Ovary (tissue), 9 donors: ENCODE results near the gene MPPED2. TPM values are rescaled to one million over a fixed set of nuclear protein-coding genes. Genes with fewer than 3 reads are reported as not detected.

ENCODE experiments used
- DNase-seq, 5 donors: peaks; one replicate each; pipeline ENCODE4 v3.0.0-alpha.2; 2019 to 2020
- H3K27ac ChIP-seq, 2 donors: fragments of 200-600 bp; one replicate each; pipeline versions ENCODE4 v1.5.1 to v1.8.0; 2019 to 2022
- H3K27me3 ChIP-seq: fragments of 200-600 bp; one replicate; pipeline ENCODE4 v1.8.0; 2022
- H3K36me3 ChIP-seq: fragments of 200-600 bp; sonication (generic); one replicate; pipeline ENCODE4 v1.5.1; 2019
- H3K4me1 ChIP-seq: one replicate; pipeline ENCODE4 v1.8.1; 2013; ENCODE audit warnings: mild to moderate bottlenecking, moderate library complexity; ENCODE audit not compliant: insufficient read depth
- H3K4me3 ChIP-seq: fragments of 200-600 bp; sonication (generic); one replicate; pipeline ENCODE4 v1.5.1; 2017
- H3K9me3 ChIP-seq, 2 donors: fragments of 200-600 bp in 1 of 2; sonication (generic) in 1 of 2; one replicate each; pipeline versions ENCODE4 v1.5.1 to v1.8.1; 2013 to 2019; ENCODE audit warnings: mild to moderate bottlenecking in 1 of 2, moderate library complexity in 1 of 2
- EP300 ChIP-seq: sonication (generic); formaldehyde crosslinking; IDR thresholded peaks from one replicate; pipeline ENCODE4 v1.6.1; 2017; ENCODE audit warnings: antibody characterized with exemption
- POLR2A ChIP-seq: fragments of 450-650 bp; IDR thresholded peaks from one replicate; pipeline ENCODE4 v1.6.1; 2017; ENCODE audit warnings: antibody characterized with exemption, mild to moderate bottlenecking, moderate library complexity
- WGBS, 3 donors: extraction: QIAGEN DNeasy Blood & Tissue Kit in 1 of 3; methylation state at CpG; one replicate each; pipeline versions ENCODE4 v1.1.5 to v1.1.7; 2013 to 2017; 5-methylcytosine and 5-hydroxymethylcytosine counted together
- intact Hi-C, 4 donors: fragments of 100-400 bp; cut with DNase I; formaldehyde crosslinking; loops; one replicate each; pipeline versions ENCODE4 v1.11.0 to v1.15.1; 2022 to 2023
- polyA plus RNA-seq, 2 donors: library from polyadenylated mRNA; stranded (reverse); fragments of 200-250 nt in 1 of 2; fragments of 350-450 nt in 1 of 2; fragmentation: Illumina TruSeq in 1 of 2; extraction: RNeasy Lipid Tissue Mini Kit (QIAGEN cat#74804) in 1 of 2; gene quantifications; one replicate each; pipeline ENCODE4 v1.2.3, GENCODE V29; 2013 to 2014
- total RNA-seq, 7 donors: library from RNA; depleted of rRNA in 2 of 7; stranded (reverse); fragments of >200 nt in 2 of 7; fragmentation: NEBNext Ultra II Directional in 3 of 7; extraction: Animal tissue kit (Norgen Biotek cat#: 25700) in 3 of 7; gene quantifications; one replicate each; pipeline versions ENCODE4 v1.1.0 to v1.2.4, GENCODE V29; 2016 to 2023
- TF ChIP-seq, protein P1 (sequence below), 3 donors: fragments of 450-650 bp in 2 of 3; fragments of 200-600 bp in 1 of 3; IDR thresholded peaks; one replicate each; pipeline versions ENCODE4 v1.5.1 to v1.8.0; 2016 to 2022; ENCODE audit warnings: antibody characterized with exemption in 3 of 3, mild to moderate bottlenecking in 1 of 3
- donor health status: DM: no; HTN: no; CAD: no; lungs with moderate emphysema.
- donor health status: DM: no; HTN: no; CAD: no.
- donor health status: Bipolar disorder and iron deficiency.
- donor health status: DM: yes; HTN: yes; CAD: no.
- donor health status: DM: no; HTN: no; CAD: no.
- donor health status: DM: yes; HTN: yes; CAD: no.

The MPPED2 gene
- total and polyA plus RNA-seq, 9 donors: 0.30 to 10.1 (median 2.9) TPM

DNA sequence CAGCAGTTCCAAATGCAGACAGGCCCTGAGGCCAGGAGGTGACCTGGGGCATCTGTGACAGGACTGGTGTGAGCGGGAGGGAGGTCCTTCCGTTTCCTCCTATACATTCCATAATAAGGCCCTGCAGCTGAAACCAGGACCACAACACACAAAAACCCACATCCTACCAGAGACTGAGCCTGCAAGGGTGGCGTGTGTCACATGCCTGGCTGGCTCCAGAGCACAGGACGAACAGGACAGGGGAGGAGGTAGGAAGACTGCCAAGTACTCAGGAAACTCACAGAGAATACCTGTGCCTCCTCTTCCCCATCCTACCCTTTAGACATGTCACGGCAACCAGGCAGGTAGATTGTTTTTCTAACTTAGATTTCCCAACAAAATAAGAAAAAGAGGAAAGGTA lies 159.4 kb downstream of the MPPED2 start:
- no peak overlapping the region for H3K4me3 ChIP-seq
- H3K27me3 ChIP-seq: no peaks in the 10 kb centered on the region
- WGBS, 3 donors: 86 to 92% (median 86%) methylated on average over 5 of the region's 5 CpGs
- no peaks in the 10 kb centered on the region for H3K4me1 ChIP-seq
- H3K9me3 ChIP-seq: no peaks in the 10 kb centered on the region
- no peaks in the 10 kb centered on the region for H3K36me3 ChIP-seq
- DNase-seq: no peak
- no peak for TF ChIP-seq EP300
- H3K27ac ChIP-seq: no peak overlapping the region
- intact Hi-C loops: no loop called here

DNA sequence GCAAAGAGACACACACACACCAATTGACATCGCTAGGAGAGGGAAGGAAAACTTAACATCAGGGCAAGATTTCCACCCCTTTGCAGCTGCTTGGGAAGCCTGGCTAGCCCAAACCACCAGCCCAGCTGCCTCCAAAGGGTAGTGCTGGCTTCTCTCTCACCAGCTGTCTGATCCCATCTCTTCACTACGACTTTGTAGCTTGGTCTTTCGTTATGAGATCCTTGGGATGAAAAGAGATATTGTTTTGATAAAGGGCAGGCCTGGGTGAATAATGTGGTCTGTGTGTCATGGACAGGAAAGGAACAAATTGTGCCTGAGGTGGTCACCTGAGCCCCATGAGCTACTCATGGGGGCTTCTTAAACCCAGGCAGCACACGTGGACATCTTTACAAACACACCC lies 161.3 kb downstream of the MPPED2 start:
- no peak overlapping the region for H3K4me3 ChIP-seq
- intact Hi-C loops: no loop called here
- no peak for DNase-seq
- H3K27me3 ChIP-seq: no peaks in the 10 kb centered on the region
- no peaks in the 10 kb centered on the region for H3K36me3 ChIP-seq
- no peaks in the 10 kb centered on the region for H3K4me1 ChIP-seq
- no peak overlapping the region for H3K27ac ChIP-seq
- 57 to 78% (median 67%) methylated on average over 4 of the region's 4 CpGs for WGBS, 3 donors
- H3K9me3 ChIP-seq: no peaks in the 10 kb centered on the region
- no peak for TF ChIP-seq EP300
- no peak for TF ChIP-seq POLR2A
- TF ChIP-seq, protein P1, sequence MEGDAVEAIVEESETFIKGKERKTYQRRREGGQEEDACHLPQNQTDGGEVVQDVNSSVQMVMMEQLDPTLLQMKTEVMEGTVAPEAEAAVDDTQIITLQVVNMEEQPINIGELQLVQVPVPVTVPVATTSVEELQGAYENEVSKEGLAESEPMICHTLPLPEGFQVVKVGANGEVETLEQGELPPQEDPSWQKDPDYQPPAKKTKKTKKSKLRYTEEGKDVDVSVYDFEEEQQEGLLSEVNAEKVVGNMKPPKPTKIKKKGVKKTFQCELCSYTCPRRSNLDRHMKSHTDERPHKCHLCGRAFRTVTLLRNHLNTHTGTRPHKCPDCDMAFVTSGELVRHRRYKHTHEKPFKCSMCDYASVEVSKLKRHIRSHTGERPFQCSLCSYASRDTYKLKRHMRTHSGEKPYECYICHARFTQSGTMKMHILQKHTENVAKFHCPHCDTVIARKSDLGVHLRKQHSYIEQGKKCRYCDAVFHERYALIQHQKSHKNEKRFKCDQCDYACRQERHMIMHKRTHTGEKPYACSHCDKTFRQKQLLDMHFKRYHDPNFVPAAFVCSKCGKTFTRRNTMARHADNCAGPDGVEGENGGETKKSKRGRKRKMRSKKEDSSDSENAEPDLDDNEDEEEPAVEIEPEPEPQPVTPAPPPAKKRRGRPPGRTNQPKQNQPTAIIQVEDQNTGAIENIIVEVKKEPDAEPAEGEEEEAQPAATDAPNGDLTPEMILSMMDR (IDR thresholded peaks at IDR 0.05): no peak

DNA sequence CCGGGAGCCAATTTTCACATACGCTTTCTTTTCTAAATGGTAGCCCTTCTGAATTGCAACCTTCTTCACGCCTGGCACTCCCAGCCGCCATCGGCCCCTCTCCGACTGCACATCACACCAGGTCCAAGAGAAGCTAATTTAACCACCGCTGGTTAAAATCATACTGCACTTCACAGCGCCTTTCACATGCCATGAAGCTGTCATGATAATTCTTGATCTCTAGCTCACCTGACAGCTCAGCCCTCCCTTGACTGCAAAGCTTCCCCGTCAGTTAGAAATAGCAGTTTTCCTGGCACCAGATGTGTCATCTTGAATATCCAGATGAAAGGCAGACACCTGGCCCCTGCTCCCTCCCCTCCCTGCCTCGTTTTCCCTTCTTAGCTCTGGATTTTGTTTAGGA lies 161.8 kb downstream of the MPPED2 start:
- no peaks in the 10 kb centered on the region for H3K36me3 ChIP-seq
- H3K4me1 ChIP-seq: no peaks in the 10 kb centered on the region
- no peak for TF ChIP-seq EP300
- TF ChIP-seq, protein P1 (IDR thresholded peaks at IDR 0.05): no peak
- TF ChIP-seq POLR2A: no peak
- no peaks in the 10 kb centered on the region for H3K27me3 ChIP-seq
- 72 to 76% (median 74%) methylated on average over 10 of the region's 10 CpGs for WGBS, 3 donors
- no peak overlapping the region for H3K27ac ChIP-seq
- intact Hi-C loops: no loop called here
- H3K4me3 ChIP-seq: no peak overlapping the region
- no peak for DNase-seq
- H3K9me3 ChIP-seq: no peaks in the 10 kb centered on the region

DNA sequence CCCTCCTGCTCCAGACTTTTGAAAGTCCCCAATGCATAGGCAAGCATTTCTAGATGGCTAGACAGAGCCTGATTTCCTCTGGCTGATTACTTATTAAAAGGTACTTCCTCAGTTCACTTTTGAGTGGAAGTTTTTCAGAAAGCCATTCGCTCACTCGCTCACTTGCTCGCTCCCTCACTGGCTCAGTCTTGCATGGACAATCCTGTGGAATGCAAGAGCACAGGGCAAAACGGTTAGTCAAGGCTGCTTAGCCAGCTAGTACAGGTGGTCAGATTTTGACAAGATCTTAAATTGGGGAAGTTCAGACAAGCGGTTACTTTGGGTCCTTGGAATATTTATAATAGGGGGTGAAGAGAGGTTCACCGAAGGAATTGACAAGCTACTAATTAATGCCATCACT lies 162.3 kb downstream of the MPPED2 start:
- Histone ChIP-seq H3K4me3 (no peak overlapping the region), H3K9me3 (no peaks in the 10 kb centered on the region), H3K4me1 (no peaks in the 10 kb centered on the region), H3K27me3 (no peaks in the 10 kb centered on the region), H3K36me3 (no peaks in the 10 kb centered on the region), H3K27ac (no peak overlapping the region)
- 75 to 79% (median 76%) methylated on average over 6 of the region's 6 CpGs for WGBS, 3 donors
- intact Hi-C loops: no loop called here
- DNase-seq: no peak
- no peak for TF ChIP-seq POLR2A
- TF ChIP-seq EP300: no peak
- TF ChIP-seq, protein P1 (IDR thresholded peaks at IDR 0.05): no peak

DNA sequence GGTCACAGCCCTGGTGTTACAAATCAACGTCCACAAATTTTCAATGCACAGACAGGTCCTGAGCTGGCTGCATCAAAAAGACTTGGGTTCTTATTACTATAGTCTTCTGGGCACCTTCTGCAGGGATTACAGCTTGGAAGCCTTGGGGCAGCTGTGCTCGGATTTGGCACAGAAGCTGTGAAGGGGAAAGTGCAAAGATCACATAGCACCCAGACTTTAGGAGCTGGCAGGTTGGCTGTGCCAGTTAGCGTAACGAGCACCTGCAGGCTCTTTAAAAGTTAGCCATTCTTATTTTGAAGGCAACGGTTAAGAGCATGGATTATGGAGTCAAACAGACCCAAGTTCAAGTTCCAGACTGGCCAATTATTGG lies 162.9 kb downstream of the MPPED2 start:
- no peaks in the 10 kb centered on the region for H3K4me1 ChIP-seq
- no peak for DNase-seq
- no peak overlapping the region for H3K27ac ChIP-seq
- 61 to 67% (median 61%) methylated on average over 5 of the region's 5 CpGs for WGBS, 3 donors
- H3K36me3 ChIP-seq: no peaks in the 10 kb centered on the region
- H3K9me3 ChIP-seq: no peaks in the 10 kb centered on the region
- no peak overlapping the region for H3K4me3 ChIP-seq
- no peaks in the 10 kb centered on the region for H3K27me3 ChIP-seq
- intact Hi-C loops: no loop called here
- TF ChIP-seq, protein P1 (IDR thresholded peaks at IDR 0.05): no peak
- TF ChIP-seq POLR2A: no peak
- TF ChIP-seq EP300: no peak
